ENCODE measurements around the gene LSAMP. TPM values are rescaled to one million over a fixed set of nuclear protein-coding genes. Genes with fewer than 3 reads are reported as not detected.
A peak's percentile ranks its signal among the peaks of the same experiment; 100 is the strongest.

The LSAMP gene
- total and polyA plus RNA-seq, 2 of the 4 experiments (the other 2 are of a cell fraction) = 7.9 to 8.0 TPM

- Histone ChIP-seq H3K56ac (ENCODE audit: extremely low read depth, insufficient read depth, low read length) (no peak overlapping the region), H3K14ac (replicated peaks; ENCODE audit: low read depth, low read length) (no peak overlapping the region), H4K8ac (ENCODE audit: low read depth in 2 of 2, low read length in 2 of 2) (no peak overlapping the region), H2BK20ac (ENCODE audit: low read depth, low read length) (no peak overlapping the region), H3K9me3 (ENCODE audit: control insufficient read depth, insufficient read depth, low read length) (no peaks in the 10 kb centered on the region), H2BK120ac (ENCODE audit: low read depth, low read length) (no peak overlapping the region), H3K27ac (ENCODE audit: insufficient read depth, low read length) (no peak overlapping the region), H4K91ac (ENCODE audit: insufficient read depth, low read depth, low read length) (no peak overlapping the region), H2BK5ac (ENCODE audit: low read depth, low read length, poor library complexity, severe bottlenecking) (no peak overlapping the region), H3K18ac (ENCODE audit: low read depth, low read length) (no peak overlapping the region), H3K27me3 (ENCODE audit: control insufficient read depth, insufficient read depth, low read length) (no peaks in the 10 kb centered on the region), H3K4me1 (ENCODE audit: control insufficient read depth, insufficient read depth, low read length) (no peaks in the 10 kb centered on the region; the same call in 1 of the 2 replicates), H3K4me3 (ENCODE audit: insufficient read depth, low read depth, low read length) (no peak overlapping the region), H2AK5ac (ENCODE audit: low read depth, low read length) (no peak overlapping the region), H2AK9ac (replicated peaks; ENCODE audit: low read depth, low read length, poor library complexity) (no peak overlapping the region), H4K20me1 (ENCODE audit: insufficient read depth, low read length) (no peaks in the 10 kb centered on the region), H3K36me3 (ENCODE audit: control insufficient read depth, insufficient read depth, low read length) (no peaks in the 10 kb centered on the region), H3K4ac (ENCODE audit: low read depth, low read length) (no peak overlapping the region), H4K5ac (ENCODE audit: low read depth, low read length) (no peak overlapping the region), H3K79me1 (ENCODE audit: low read depth in 1 of 2, low read length in 2 of 2) (no peaks in the 10 kb centered on the region; a peak in 1 of 4 replicates), H2BK15ac (ENCODE audit: low read depth, low read length) (no peak overlapping the region), H3K4me2 (ENCODE audit: low read depth, low read length) (peak overlapping the region; percentile 58), H2AFZ (replicated peaks; ENCODE audit: low read length, poor library complexity) (no peak overlapping the region), H3K9ac (ENCODE audit: low read depth, low read length) (no peak overlapping the region), H3K23ac (ENCODE audit: low read depth, low read length) (no peak overlapping the region), H3K9me1 (ENCODE audit: insufficient read depth, low read length) (no peaks in the 10 kb centered on the region)
- TF ChIP-seq MAFK (IDR thresholded peaks at IDR 0.05; ENCODE audit: low read depth, low read length) = no peak
- TF ChIP-seq SMC3 (IDR thresholded peaks at IDR 0.05; ENCODE audit: low read depth, low read length) = no peak
- no peak for TF ChIP-seq CEBPB (IDR thresholded peaks at IDR 0.05; ENCODE audit: low read depth, low read length)
- 15% methylated on average over 2 of the region's 8 CpGs; no CpG with 5 or more reads in 1 of the 2 experiments for WGBS, 2 experiments (ENCODE audit: extremely low coverage in 2 of 2, insufficient read length in 1 of 2)
- BruUV-seq (replicated peaks) = no TSS peak
- ATAC-seq (ENCODE audit: low read depth) = peak; percentile 42
- dilution Hi-C loops (cut with HindIII; ENCODE audit: low sequenced_read_pairs, unreplicated experiment) = no loop called here
- intact Hi-C loops (cut with micrococcal nuclease) = no loop called here
- POLR2A ChIA-PET (ENCODE audit: unreplicated experiment) = no interaction called here
- CTCF ChIA-PET = interaction anchor here (0.5 to 1.0 kb wide), 3 partner anchors 11 to 34 kb away, joined by 3 to 4 read pairs (median 4); no protein-coding TSS in a partner anchor
- no peak for DNase-seq
- in situ Hi-C loops (cut with MboI; ENCODE audit: low sequenced_read_pairs) = no loop called here
Measured at GRCh38 chr3:115876876-115877614, 568.2 kb downstream of the LSAMP start.
